Measurements from ENCODE around the gene STING1.

STING1 gene

GRCh38 chr5:139524940-139525585, 42.5 kb upstream of the STING1 start:
- TF ChIP-seq CTCF (IDR thresholded peaks at IDR 0.05; ENCODE audit: insufficient read depth, low read length, poor library complexity, severe bottlenecking): no peak
- peak; percentile 38 for DNase-seq (ENCODE audit: extremely low read depth, insufficient read length)
- H3K27me3 ChIP-seq (replicated peaks; ENCODE audit: control insufficient read depth, insufficient read depth, low read length): no peaks in the 10 kb centered on the region
- no peaks in the 10 kb centered on the region for H3K36me3 ChIP-seq (ENCODE audit: control insufficient read depth, insufficient read depth, low read length)
- no peak overlapping the region for H3K4me3 ChIP-seq (replicated peaks; ENCODE audit: low read depth, low read length)

GRCh38 chr5:139524446-139524845, 41.9 kb upstream of the STING1 start:
- no peak for TF ChIP-seq CTCF (IDR thresholded peaks at IDR 0.05; ENCODE audit: insufficient read depth, low read length, poor library complexity, severe bottlenecking)

GRCh38 chr5:139523635-139524445, 41.3 kb upstream of the STING1 start:
- Histone ChIP-seq H3K4me3 (replicated peaks; ENCODE audit: low read depth, low read length) (no peak overlapping the region), H3K36me3 (ENCODE audit: control insufficient read depth, insufficient read depth, low read length) (no peaks in the 10 kb centered on the region), H3K27me3 (replicated peaks; ENCODE audit: control insufficient read depth, insufficient read depth, low read length) (no peaks in the 10 kb centered on the region)
- no peak for DNase-seq (ENCODE audit: extremely low read depth, insufficient read length)
- no peak for TF ChIP-seq CTCF (IDR thresholded peaks at IDR 0.05; ENCODE audit: insufficient read depth, low read length, poor library complexity, severe bottlenecking)

More at GRCh38 chr5:139524446-139524845, 41.9 kb upstream of the STING1 start:
- no peak for DNase-seq (ENCODE audit: extremely low read depth, insufficient read length)
- Histone ChIP-seq H3K4me3 (replicated peaks; ENCODE audit: low read depth, low read length) (no peak overlapping the region), H3K27me3 (replicated peaks; ENCODE audit: control insufficient read depth, insufficient read depth, low read length) (no peaks in the 10 kb centered on the region), H3K36me3 (ENCODE audit: control insufficient read depth, insufficient read depth, low read length) (no peaks in the 10 kb centered on the region)

GRCh38 chr5:139517683-139518564, 35.4 kb upstream of the STING1 start:
- Histone ChIP-seq H3K36me3 (ENCODE audit: control insufficient read depth, insufficient read depth, low read length) (no peaks in the 10 kb centered on the region), H3K27me3 (replicated peaks; ENCODE audit: control insufficient read depth, insufficient read depth, low read length) (no peaks in the 10 kb centered on the region), H3K4me3 (replicated peaks; ENCODE audit: low read depth, low read length) (peak overlapping the region; percentile 66)
- DNase-seq (ENCODE audit: extremely low read depth, insufficient read length): peak; percentile 92
- TF ChIP-seq CTCF (IDR thresholded peaks at IDR 0.05; ENCODE audit: insufficient read depth, low read length, poor library complexity, severe bottlenecking): peak; percentile 96

- H3K4me3 ChIP-seq (replicated peaks; ENCODE audit: low read depth, low read length): no peak overlapping the region
- H3K36me3 ChIP-seq (ENCODE audit: control insufficient read depth, insufficient read depth, low read length): no peaks in the 10 kb centered on the region
- no peak for TF ChIP-seq CTCF (IDR thresholded peaks at IDR 0.05; ENCODE audit: insufficient read depth, low read length, poor library complexity, severe bottlenecking)
- H3K27me3 ChIP-seq (replicated peaks; ENCODE audit: control insufficient read depth, insufficient read depth, low read length): no peaks in the 10 kb centered on the region
- no peak for DNase-seq (ENCODE audit: extremely low read depth, insufficient read length)
Observed at GRCh38 chr5:139514486-139514856, 31.9 kb upstream of the STING1 start.

Data from GM06990 (cell line).